ENCODE measurements around the gene URB2.

DNA sequence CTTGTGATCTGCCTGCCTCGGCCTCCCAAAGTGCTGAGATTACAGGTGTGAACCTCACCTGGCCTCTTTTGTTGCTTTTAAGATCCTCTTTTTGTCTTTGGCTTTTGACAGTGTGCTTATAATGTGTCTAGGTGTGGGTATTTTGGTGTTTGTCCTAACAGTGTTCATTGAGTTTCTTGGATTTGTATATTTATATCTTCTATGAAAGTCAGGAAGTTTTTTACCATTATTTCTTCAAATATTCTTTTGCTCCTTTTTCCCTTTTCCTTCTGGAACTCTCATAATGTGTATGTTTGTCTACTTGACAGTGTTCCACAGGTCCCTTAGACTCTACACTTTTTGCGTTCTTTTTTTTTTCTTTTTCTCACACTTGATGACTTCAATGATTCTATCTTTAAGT lies 59.1 kb downstream of the URB2 start:
- TF ChIP-seq, protein P1, sequence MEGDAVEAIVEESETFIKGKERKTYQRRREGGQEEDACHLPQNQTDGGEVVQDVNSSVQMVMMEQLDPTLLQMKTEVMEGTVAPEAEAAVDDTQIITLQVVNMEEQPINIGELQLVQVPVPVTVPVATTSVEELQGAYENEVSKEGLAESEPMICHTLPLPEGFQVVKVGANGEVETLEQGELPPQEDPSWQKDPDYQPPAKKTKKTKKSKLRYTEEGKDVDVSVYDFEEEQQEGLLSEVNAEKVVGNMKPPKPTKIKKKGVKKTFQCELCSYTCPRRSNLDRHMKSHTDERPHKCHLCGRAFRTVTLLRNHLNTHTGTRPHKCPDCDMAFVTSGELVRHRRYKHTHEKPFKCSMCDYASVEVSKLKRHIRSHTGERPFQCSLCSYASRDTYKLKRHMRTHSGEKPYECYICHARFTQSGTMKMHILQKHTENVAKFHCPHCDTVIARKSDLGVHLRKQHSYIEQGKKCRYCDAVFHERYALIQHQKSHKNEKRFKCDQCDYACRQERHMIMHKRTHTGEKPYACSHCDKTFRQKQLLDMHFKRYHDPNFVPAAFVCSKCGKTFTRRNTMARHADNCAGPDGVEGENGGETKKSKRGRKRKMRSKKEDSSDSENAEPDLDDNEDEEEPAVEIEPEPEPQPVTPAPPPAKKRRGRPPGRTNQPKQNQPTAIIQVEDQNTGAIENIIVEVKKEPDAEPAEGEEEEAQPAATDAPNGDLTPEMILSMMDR (IDR thresholded peaks at IDR 0.05; ENCODE audit: extremely low read depth in 1 of 2, insufficient read depth in 1 of 2, low read depth in 1 of 2, low read length in 2 of 2), result no peak
- TF ChIP-seq POLR2AphosphoS5 (IDR thresholded peaks at IDR 0.05; ENCODE audit: insufficient read depth, low read depth, low read length), result no peak

All from endothelial cell of umbilical vein (primary cell).